GM19372 (cell line): ENCODE measurements around the gene UGT1A5.

Experiments used
- ATAC-seq: cut with Tn5 transposase; IDR thresholded peaks from one replicate; pipeline ENCODE4 v1.9.1; 2021; ENCODE audit warnings: mild to moderate bottlenecking, low read depth, moderate library complexity; ENCODE audit not compliant: unreplicated experiment

UGT1A5 gene

GRCh38 chr2:233773854-233774253 lies 61.1 kb downstream of the UGT1A5 start:
- ATAC-seq, result no peak

- ATAC-seq, result no peak
Observed at GRCh38 chr2:233775414-233775813, 62.7 kb downstream of the UGT1A5 start.

GRCh38 chr2:233778030-233778429 lies 65.3 kb downstream of the UGT1A5 start, which contains the start of gene MROH2A:
MROH2A (plus strand) TSS chr2:233778330; CDS start chr2:233779359, 1,029 bp downstream.
- ATAC-seq, result no peak

GRCh38 chr2:233779722-233780121 lies 67.0 kb downstream of the UGT1A5 start:
- no peak for ATAC-seq

GRCh38 chr2:233780771-233781170 lies 68.1 kb downstream of the UGT1A5 start:
- ATAC-seq, result no peak

- ATAC-seq, result no peak
Observed at GRCh38 chr2:233789554-233789953, 76.8 kb downstream of the UGT1A5 start.

GRCh38 chr2:233791151-233791882 lies 78.6 kb downstream of the UGT1A5 start:
- no peak for ATAC-seq

- no peak for ATAC-seq
Observed at GRCh38 chr2:233791883-233792329, 79.2 kb downstream of the UGT1A5 start.

GRCh38 chr2:233792720-233793119 lies 80.0 kb downstream of the UGT1A5 start:
- no peak for ATAC-seq

- no peak for ATAC-seq
Observed at GRCh38 chr2:233793465-233794127, 80.9 kb downstream of the UGT1A5 start.

- no peak for ATAC-seq
Observed at GRCh38 chr2:233794128-233794658, 81.5 kb downstream of the UGT1A5 start.

GRCh38 chr2:233795735-233796171 lies 83.0 kb downstream of the UGT1A5 start:
- no peak for ATAC-seq

GRCh38 chr2:233796254-233796653 lies 83.5 kb downstream of the UGT1A5 start:
- no peak for ATAC-seq

- ATAC-seq, result no peak
Observed at GRCh38 chr2:233798335-233799086, 85.8 kb downstream of the UGT1A5 start.

- ATAC-seq, result no peak
Observed at GRCh38 chr2:233799087-233799665, 86.5 kb downstream of the UGT1A5 start.

GRCh38 chr2:233799716-233800115 lies 87.0 kb downstream of the UGT1A5 start:
- ATAC-seq, result no peak

- ATAC-seq, result no peak
Observed at GRCh38 chr2:233800208-233800607, 87.5 kb downstream of the UGT1A5 start.

GRCh38 chr2:233801357-233802131 lies 88.8 kb downstream of the UGT1A5 start:
- no peak for ATAC-seq

GRCh38 chr2:233802132-233802815 lies 89.6 kb downstream of the UGT1A5 start:
- ATAC-seq, result no peak
